ENCODE results near the gene PSMD6.
A peak's percentile ranks its signal among the peaks of the same experiment; 100 is the strongest.

The PSMD6 gene

DNA sequence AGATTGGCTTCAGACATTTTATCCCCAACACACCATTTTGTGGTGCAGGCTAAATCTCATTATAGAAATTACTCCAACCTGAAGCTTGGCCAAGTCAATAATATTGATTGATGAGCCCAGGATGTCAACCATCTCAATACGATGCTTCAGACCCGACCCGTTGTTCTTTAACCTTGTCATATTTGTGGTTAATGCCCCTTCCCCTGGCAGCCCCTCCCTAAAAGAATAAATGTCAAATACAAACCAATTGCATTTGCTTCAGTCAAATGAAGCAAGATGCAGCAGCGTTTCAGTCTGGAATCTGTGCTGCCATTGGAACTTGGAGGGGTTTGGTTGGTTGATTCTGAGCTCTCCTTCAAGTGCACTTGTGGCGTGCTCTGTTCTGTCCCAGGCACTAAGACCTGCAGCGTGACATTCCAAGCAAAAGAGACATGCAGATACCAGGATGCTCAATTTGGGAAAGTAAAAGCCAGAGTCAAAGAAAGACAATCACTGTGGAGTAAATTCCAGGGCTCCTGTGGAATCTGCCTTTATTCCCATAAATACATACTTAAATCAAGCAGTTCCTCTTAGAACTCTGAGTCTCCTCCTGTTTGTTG lies 23.8 kb upstream of the PSMD6 start:
- intact Hi-C loops (cut with DNase I) = no loop called here
- no peak for DNase-seq

DNA sequence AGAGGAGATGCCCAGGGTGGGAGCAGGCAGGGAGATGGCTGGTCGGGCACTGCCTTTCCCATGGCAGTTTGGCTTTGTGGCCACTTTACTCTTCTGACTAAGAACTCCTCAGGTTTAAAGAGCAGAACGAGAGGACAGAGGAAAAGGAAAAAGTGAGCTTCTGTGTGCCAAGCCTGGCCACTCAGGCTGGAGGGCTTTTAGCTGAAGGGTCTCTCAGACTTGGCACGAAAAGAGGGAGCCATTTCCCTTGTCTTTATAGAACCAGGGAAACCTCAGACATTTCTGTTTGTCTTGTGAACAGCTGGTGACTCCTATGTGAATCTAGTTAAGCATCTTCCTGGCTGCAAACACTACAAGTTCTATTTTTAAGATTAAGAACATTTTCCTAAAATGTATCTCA lies 23.3 kb upstream of the PSMD6 start:
- intact Hi-C loops (cut with DNase I) = no loop called here
- DNase-seq = no peak

- DNase-seq = no peak
- intact Hi-C loops (cut with DNase I) = no loop called here
Measured at GRCh38 chr3:64042952-64043351, 19.7 kb upstream of the PSMD6 start.

GRCh38 chr3:64039981-64040733 lies 16.9 kb upstream of the PSMD6 start:
- no peak for DNase-seq
- intact Hi-C loops (cut with DNase I) = no loop called here

- no peak for DNase-seq
- intact Hi-C loops (cut with DNase I) = no loop called here
Measured at GRCh38 chr3:64039332-64039731, 16.0 kb upstream of the PSMD6 start.

GRCh38 chr3:64038253-64038767 lies 15.0 kb upstream of the PSMD6 start:
- DNase-seq = no peak
- intact Hi-C loops (cut with DNase I) = no loop called here

DNA sequence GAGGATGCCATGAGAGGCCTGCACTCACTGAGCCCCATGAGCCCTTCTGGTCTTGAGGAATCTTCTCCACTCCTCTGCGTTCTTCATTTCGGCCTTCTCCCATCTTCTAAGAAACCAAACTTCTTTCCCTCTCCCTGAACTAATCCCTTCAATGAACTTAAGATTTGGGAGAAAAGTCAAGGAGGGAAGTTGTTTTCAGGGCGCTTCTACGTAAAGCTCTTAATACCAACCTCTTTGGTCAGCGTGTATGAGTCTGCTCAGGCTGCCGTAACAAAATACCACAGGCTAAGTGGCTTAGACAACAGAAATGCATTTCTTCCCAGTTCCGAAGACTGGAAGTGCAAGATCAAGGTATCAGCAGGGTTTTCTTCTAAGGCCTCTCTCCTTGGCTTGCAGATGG lies 13.8 kb upstream of the PSMD6 start:
- no peak for DNase-seq
- intact Hi-C loops (cut with DNase I) = no loop called here

DNA sequence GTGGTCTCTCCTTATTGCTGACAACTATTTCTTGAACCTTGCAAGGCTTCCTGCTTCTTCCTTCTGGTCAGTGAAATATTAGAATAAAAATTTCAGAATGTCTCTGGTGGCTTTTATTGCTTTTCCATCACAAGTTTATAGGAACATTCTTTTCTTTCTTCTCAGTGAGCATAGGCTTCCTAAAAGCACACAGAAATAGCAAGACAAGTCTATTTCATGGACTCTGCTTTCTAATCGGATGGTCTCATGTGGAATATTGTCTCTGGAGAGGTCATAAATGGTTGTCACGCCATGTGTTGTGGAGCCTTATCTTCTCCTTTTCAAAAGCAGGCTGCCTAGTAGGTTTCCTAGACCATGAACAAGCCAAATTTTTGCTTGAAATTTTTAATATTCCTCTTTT lies 9.8 kb upstream of the PSMD6 start:
- intact Hi-C loops (cut with DNase I) = no loop called here

GRCh38 chr3:64031540-64032508 lies 8.5 kb upstream of the PSMD6 start:
- intact Hi-C loops (cut with DNase I) = loop anchor here (1.0 to 2.0 kb wide), 2 partner anchors 193 to 367 kb away; partner anchors contain the start of gene PRICKLE2
- DNase-seq = no peak

More for the DNA sequence above, 9.8 kb upstream of the PSMD6 start:
- no peak for DNase-seq

DNA sequence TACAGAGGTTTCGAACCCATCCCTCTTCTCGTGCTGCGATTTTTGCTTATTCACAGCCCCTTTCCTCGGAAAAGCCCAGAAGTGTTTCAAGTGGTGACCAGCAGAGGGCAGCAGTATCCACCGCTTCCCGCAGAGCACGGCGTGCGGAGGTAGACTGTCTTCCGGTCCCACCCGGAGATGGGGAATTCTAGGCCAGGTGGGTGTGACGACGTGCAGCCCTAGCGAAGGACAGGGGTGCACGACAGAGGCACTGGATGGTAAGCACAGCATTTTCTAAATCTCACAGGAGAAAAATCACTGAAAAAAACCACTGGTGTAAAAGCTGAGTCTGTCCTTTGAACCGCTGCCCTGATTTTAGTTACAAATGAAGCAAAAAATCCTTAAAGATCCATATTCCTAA lies 7.4 kb upstream of the PSMD6 start:
- DNase-seq = peak; percentile 46 to 95 (median 76)
- intact Hi-C loops (cut with DNase I) = loop anchor here (1.0 to 2.0 kb wide), 3 partner anchors 194 to 454 kb away; partner anchors contain the start of gene PRICKLE2

DNA sequence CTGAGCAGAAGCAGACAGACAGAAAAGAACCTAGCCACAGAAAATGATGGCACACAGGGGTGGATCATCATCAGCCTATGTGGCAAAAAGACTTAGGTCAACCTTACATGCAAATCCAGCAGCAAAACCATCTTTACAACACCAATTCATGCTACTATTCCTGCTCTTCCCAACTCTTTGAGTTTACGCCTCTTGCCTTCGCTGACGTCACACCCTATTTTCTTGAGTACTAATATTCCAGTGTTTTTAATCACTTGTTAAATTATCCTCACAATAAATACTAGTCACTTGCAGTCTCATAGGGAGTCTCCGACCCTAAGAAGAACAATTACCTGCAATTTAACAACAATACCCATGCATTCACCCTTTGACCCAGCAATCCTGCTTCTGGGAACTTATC lies 6.0 kb upstream of the PSMD6 start:
- DNase-seq = no peak
- intact Hi-C loops (cut with DNase I) = no loop called here

- no peak for DNase-seq
- intact Hi-C loops (cut with DNase I) = no loop called here
Measured at GRCh38 chr3:64028754-64029153, 5.5 kb upstream of the PSMD6 start.

DNA sequence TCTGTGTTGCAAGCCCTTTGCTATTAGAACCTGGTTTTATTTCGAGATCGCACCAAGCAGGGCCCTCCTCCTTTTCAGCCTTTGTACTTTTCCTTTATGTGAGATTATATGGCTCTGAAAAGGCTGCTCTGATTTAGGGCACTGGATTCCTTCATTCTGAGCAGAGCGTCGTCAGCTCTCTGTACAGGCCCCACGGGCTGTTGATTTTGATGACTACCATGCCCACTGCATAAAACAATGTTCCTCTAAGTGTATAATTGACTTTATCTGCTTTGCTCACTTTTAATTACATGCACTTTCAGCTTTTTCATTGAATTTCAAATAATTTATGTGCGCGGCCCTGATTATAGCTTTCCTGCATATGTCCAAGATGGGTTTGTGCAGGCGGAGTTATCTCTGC lies 4.4 kb upstream of the PSMD6 start:
- no peak for DNase-seq
- intact Hi-C loops (cut with DNase I) = no loop called here

GRCh38 chr3:64026346-64026745 lies 3.1 kb upstream of the PSMD6 start:
- DNase-seq = no peak
- intact Hi-C loops (cut with DNase I) = no loop called here

- DNase-seq = no peak
- intact Hi-C loops (cut with DNase I) = no loop called here
Measured at GRCh38 chr3:64023861-64024223, 548 bp upstream of the PSMD6 start.

DNA sequence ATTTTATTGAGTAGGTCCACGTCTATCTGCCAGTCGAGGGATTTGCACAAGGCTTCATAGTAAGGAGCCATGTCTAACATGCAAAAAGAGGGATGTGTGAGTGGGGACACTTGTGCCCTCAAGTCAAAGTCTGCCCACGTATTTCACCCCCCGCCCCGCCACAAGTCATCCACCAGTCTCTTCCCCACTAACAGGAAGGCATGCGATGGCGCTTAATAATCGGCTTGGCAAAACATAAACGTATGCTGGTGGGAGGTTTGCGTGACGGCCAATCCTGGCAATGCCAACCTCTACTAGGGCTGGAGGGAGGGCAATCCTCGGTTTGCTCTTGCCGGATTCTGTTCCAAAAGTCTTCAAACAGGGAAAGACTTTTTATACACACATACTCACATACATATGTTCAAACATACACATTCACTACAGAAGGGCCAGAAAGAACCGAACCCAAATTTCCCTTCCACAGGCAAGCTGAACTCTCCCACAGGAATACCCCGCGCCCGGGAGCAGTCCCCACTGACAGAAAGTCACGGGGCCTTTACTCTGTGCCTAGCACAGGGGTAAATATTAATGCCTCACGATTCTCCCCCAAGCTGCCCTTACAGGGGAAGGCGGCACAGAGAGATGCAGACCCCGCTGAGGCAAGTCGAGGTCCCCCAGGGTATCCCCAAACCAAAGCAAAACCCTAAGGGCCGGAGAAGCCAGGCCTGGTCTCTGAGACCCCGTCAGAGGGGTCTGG lies 675 bp downstream of the PSMD6 start:
- intact Hi-C loops (cut with DNase I) = no loop called here
- peak in 1 of 10 donors; percentile 72 for DNase-seq

DNA sequence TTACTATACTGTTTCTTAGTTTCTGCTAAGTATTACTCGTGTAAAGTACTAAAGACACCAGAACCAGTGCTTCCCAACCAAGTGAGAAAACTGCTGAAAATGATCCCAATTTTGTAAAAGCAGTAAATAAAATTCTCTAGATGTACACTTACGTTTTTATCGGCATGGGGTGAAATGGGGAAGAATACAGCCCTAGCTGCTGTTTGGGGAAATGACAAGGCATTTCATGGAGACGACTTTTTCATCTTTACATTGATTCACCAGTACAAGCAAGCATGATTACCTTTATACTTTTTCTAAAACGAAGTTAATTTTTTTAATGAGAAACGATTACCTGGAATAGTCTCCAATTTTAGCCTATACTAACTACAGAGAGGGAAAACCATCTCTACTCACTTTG lies 1.4 kb downstream of the PSMD6 start:
- intact Hi-C loops (cut with DNase I) = no loop called here
- no peak for DNase-seq

GRCh38 chr3:64019879-64020278 lies 3.4 kb downstream of the PSMD6 start:
- intact Hi-C loops (cut with DNase I) = no loop called here
- no peak for DNase-seq

DNA sequence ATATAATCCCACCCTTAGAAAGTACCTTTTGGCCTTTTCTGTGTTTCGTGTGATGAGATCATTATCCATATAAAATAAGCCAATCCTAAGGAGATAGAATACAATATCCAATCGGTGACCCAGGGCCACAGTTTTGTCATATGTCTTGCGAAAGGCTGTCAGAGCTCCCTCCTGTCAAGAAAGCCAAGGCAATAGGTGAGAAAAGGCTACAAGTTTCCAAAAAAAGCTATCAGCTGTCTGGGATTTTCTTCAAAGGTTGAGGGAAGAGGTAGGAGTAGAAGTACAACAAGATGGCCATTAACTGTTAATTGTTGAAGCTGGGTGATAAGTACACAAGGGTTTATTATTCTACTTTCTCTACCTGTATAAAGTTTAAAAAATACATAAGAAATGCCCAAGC lies 4.0 kb downstream of the PSMD6 start:
- intact Hi-C loops (cut with DNase I) = no loop called here
- no peak for DNase-seq

GRCh38 chr3:64016941-64017620 lies 6.2 kb downstream of the PSMD6 start:
- intact Hi-C loops (cut with DNase I) = no loop called here

More at GRCh38 chr3:64016941-64017620, 6.2 kb downstream of the PSMD6 start:
- no peak for DNase-seq

Measured in posterior cingulate gyrus (tissue), 11 donors.